H1 (cell line): Measurements from ENCODE around the gene KRT27. TPM values are rescaled to one million over a fixed set of nuclear protein-coding genes. Genes with fewer than 3 reads are reported as not detected.

Source experiments
- JUN ChIP-seq: IDR thresholded peaks from 2 replicates; pipeline ENCODE4 v1.6.1; 2011; ENCODE audit warnings: low read depth, mild to moderate bottlenecking, improper control_type of control experiment, low read length
- SUZ12 ChIP-seq: fragments of 200-600 bp; sonication (generic); IDR thresholded peaks from 2 replicates; pipeline ENCODE4 v1.6.1; 2012; ENCODE audit warnings: mild to moderate bottlenecking, inconsistent platforms, low read length, moderate library complexity, mixed read lengths
- polyA plus RNA-seq, 7 experiments: library from polyadenylated mRNA; depleted of rRNA in 3 of 7; stranded (reverse) in 5 of 7; unstranded in 2 of 7; fragments of >200 nt in 5 of 7; fragments of 200-250 nt in 2 of 7; gene quantifications; 1 replicate in 5 of 7; 2 replicates in 1 of 7; 4 replicates in 1 of 7; pipeline versions ENCODE4 v1.2.1 to v1.2.3, GENCODE V29; 2011 to 2013; ENCODE audit warnings: missing spikeins in 2 of 7, mixed read lengths in 2 of 7
- total RNA-seq: library from RNA; stranded (reverse); fragmentation: NEBNext Ultra II Directional; extraction: Animal tissue kit (Norgen Biotek cat#: 25700); gene quantifications from 2 replicates; pipeline ENCODE4 v1.2.1, GENCODE V29; 2021

The KRT27 gene
- total and polyA plus RNA-seq, 2 of the 8 experiments (the other 6 are each of a cell fraction or from before 2014, with no cell fraction given), result not detected

- TF ChIP-seq JUN, result no peak
- TF ChIP-seq SUZ12, result no peak
These were observed 51.4 kb downstream of the KRT27 start (continued) for GRCh38 chr17:40730970-40731369.
